Small intestine (tissue), 7 donors: ENCODE results near the gene SYNE2. TPM values are rescaled to one million over a fixed set of nuclear protein-coding genes. Genes with fewer than 3 reads are reported as not detected.

Experiments
- DNase-seq, 2 donors: peaks; one replicate each; pipeline versions ENCODE4 v3.0.0 to v3.0.0-alpha.2; 2013
- FAIRE-seq: peaks from 2 replicates; lab custom pipeline; 2012; peaks lifted over from hg19 to GRCh38; lab: Jason Lieb, UNC
- H3K27ac ChIP-seq, 3 donors: one replicate each; pipeline ENCODE4 v1.5.1; 2013; ENCODE audit warnings: low read length in 2 of 3, mild to moderate bottlenecking in 2 of 3, control low read depth in 1 of 3, inconsistent platforms in 1 of 3, low read depth in 1 of 3, moderate library complexity in 1 of 3
- H3K27me3 ChIP-seq, 3 donors: one replicate each; pipeline ENCODE4 v1.6.1; 2013; ENCODE audit warnings: low read length in 3 of 3, inconsistent platforms in 1 of 3; ENCODE audit not compliant: control insufficient read depth in 3 of 3, insufficient read depth in 3 of 3
- H3K36me3 ChIP-seq, 3 donors: one replicate each; pipeline ENCODE4 v1.6.1; 2013; ENCODE audit warnings: low read length in 3 of 3, inconsistent platforms in 1 of 3, low read depth in 1 of 3, mild to moderate bottlenecking in 1 of 3, moderate library complexity in 1 of 3; ENCODE audit not compliant: control insufficient read depth in 3 of 3, insufficient read depth in 2 of 3
- H3K4me1 ChIP-seq, 3 donors: one replicate each; pipeline ENCODE4 v1.6.1; 2013; ENCODE audit warnings: low read length in 2 of 3, inconsistent platforms in 1 of 3, low read depth in 1 of 3, mild to moderate bottlenecking in 1 of 3, moderate library complexity in 1 of 3; ENCODE audit not compliant: control insufficient read depth in 3 of 3, insufficient read depth in 2 of 3
- H3K4me3 ChIP-seq, 3 donors: one replicate each; pipeline ENCODE4 v1.5.1; 2013; ENCODE audit warnings: low read length in 3 of 3, control low read depth in 1 of 3, inconsistent platforms in 1 of 3, low read depth in 1 of 3, mild to moderate bottlenecking in 1 of 3, moderate library complexity in 1 of 3
- H3K9me3 ChIP-seq, 2 donors: one replicate each; pipeline ENCODE4 v1.6.1; 2013; ENCODE audit warnings: low read depth in 1 of 2, low read length in 1 of 2; ENCODE audit not compliant: control insufficient read depth in 2 of 2, insufficient read depth in 1 of 2
- WGBS, 3 donors: extraction: QIAGEN DNeasy Blood & Tissue Kit; methylation state at CpG; one replicate each; pipeline ENCODE4 v1.1.7; 2013; 5-methylcytosine and 5-hydroxymethylcytosine counted together
- polyA plus RNA-seq, 4 donors: library from polyadenylated mRNA; stranded (reverse) in 3 of 4; unstranded in 1 of 4; fragments of 200-250 nt in 3 of 4; fragments of 120-200 nt in 1 of 4; gene quantifications; one replicate each; pipeline versions ENCODE4 v1.2.1 to v1.2.3, GENCODE V29; 2013
- donor health status: healthy with polysubstance abuse.
- donor health status: control.
- donor health status: control.
- donor health status: Bipolar disorder and iron deficiency.
- donor health status: healthy.

Gene SYNE2
- polyA plus RNA-seq, 4 donors, result 13.8 to 47.4 (median 32.9) TPM

DNA sequence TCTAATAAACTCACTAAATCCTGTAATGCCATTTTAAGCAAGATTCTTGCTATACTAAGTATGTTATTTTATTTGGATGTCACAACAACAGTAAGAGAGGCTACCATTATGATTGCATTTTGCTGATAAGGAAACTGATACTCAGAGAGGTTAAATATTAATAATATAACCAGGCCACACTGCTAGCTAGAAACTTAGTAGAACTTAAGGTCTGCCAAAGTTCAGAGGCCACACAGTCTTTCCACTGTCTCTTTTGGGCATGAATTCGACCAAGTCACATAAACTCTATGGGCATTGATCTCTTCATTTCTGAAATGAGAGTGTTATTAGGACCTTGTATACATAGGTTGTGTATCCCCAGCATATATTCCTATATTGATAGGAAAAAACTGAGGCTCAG lies 147.9 kb downstream of the SYNE2 start:
- Histone ChIP-seq H3K4me1 (no peaks in the 10 kb centered on the region), H3K27ac (peak overlapping the region in 1 of 3 donors; percentile 53), H3K4me3 (no peak overlapping the region), H3K36me3 (peaks cover 5 to 15% (median 9%) of the 10 kb centered on the region in 3 donors), H3K27me3 (no peaks in the 10 kb centered on the region), H3K9me3 (no peaks in the 10 kb centered on the region)
- DNase-seq (peak; percentile 15 to 44), FAIRE-seq (no peak)
- 50 to 85% (median 59%) methylated on average over 1 of the region's 1 CpG for WGBS, 3 donors

DNA sequence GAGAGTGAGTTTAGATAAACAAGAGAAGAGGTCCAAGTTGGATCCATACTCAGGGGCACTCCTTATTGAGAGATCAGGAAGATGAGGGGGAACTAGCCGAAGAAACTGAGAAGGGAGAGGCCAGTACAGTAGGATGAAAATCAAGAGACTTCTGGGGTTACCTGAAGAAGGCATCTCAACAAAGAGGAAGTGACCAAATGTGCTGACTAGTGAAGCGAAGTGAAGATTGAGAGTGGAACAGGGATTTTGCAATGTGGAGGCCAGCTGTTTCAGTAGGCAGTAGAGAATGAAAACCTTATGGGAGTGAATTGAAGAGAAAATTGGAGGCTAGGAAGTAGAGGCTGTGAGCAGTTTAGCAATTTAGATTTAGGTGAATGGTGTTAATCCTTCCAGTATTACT lies 153.0 kb downstream of the SYNE2 start:
- Histone ChIP-seq H3K36me3 (peaks cover 6 to 23% (median 18%) of the 10 kb centered on the region in 3 donors), H3K9me3 (no peaks in the 10 kb centered on the region), H3K27ac (no peak overlapping the region), H3K4me3 (no peak overlapping the region), H3K27me3 (no peaks in the 10 kb centered on the region), H3K4me1 (no peaks in the 10 kb centered on the region)
- FAIRE-seq (no peak), DNase-seq (no peak)
- WGBS, 3 donors, result 93 to 100% (median 98%) methylated on average over 2 of the region's 2 CpGs

DNA sequence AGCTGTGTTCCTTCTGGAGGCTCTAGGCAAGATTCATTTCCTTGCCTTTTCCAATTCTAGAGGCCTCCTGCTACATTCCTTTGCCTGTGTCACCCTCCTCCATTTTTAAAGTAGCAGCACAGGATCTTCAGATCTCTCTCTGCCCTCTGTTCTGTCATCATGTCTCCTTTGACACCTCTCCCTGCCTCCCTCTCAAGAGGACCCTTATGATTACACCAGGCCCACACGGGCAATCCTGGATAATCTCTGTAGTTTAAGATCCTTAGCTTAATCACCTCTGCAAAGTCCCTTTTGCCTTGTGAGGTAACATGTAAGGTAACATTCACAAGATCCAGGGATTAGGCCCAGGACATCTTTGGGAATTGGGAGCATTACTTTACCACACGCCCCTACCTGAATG lies 155.2 kb downstream of the SYNE2 start:
- H3K9me3 ChIP-seq, result no peaks in the 10 kb centered on the region
- whole genome bisulfite sequencing, 3 donors, result 93 to 100% (median 95%) methylated on average over 2 of the region's 2 CpGs
- no peaks in the 10 kb centered on the region for H3K27me3 ChIP-seq
- H3K4me1 ChIP-seq, result no peaks in the 10 kb centered on the region
- no peak overlapping the region for H3K27ac ChIP-seq
- FAIRE-seq, result no peak
- no peak overlapping the region for H3K4me3 ChIP-seq
- DNase-seq, result no peak
- peaks cover 4 to 31% (median 14%) of the 10 kb centered on the region in 3 donors for H3K36me3 ChIP-seq

DNA sequence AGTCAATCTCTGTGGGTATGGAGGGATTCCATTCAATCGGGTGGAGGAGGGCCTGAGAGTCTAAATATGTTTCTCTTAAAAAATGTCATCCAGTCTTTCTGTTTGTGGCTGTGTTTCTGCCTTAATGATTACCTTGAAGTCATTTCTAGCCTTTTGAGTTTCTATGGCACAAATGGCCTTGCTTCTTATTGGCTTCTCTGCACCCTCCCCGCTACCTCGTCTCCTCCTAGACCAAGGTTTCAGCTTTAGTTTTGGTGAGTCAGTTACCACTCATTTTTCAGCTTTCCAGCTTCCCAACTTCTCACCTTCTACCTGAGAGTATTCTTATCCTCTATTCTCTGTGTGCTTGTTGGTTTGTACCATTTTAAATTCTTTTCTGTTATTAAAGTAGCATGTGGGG lies 159.2 kb downstream of the SYNE2 start:
- no peak for DNase-seq
- H3K36me3 ChIP-seq, result peaks cover 4 to 24% (median 4%) of the 10 kb centered on the region in 3 donors
- H3K4me3 ChIP-seq, result no peak overlapping the region
- FAIRE-seq, result no peak
- H3K4me1 ChIP-seq, result no peaks in the 10 kb centered on the region
- peaks cover 0 to 5% of the 10 kb centered on the region in 2 donors for H3K9me3 ChIP-seq
- 87 to 91% (median 91%) methylated on average over 3 of the region's 3 CpGs for WGBS, 3 donors
- H3K27me3 ChIP-seq, result no peaks in the 10 kb centered on the region
- no peak overlapping the region for H3K27ac ChIP-seq

DNA sequence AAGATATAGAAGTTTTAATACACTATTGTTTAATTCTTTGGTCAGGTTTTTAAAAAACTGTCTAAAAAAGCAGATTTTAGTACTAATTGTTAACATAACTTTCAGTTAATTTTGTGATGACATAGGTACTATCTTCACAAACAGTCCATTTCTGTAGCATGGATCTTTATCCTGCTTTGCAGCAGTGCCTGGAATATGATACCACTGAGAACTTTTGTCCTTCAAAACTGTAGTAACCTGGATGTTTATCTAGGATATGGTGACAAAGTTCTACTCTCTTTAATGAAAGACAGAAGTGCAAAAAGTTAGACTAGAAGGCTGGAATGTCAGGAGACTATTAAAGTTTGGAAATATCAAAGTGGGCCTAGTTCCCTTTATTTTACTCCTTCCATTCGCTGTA lies 159.9 kb downstream of the SYNE2 start:
- H3K36me3 ChIP-seq, result peaks cover 2 to 20% (median 4%) of the 10 kb centered on the region in 3 donors
- FAIRE-seq, result no peak

DNA sequence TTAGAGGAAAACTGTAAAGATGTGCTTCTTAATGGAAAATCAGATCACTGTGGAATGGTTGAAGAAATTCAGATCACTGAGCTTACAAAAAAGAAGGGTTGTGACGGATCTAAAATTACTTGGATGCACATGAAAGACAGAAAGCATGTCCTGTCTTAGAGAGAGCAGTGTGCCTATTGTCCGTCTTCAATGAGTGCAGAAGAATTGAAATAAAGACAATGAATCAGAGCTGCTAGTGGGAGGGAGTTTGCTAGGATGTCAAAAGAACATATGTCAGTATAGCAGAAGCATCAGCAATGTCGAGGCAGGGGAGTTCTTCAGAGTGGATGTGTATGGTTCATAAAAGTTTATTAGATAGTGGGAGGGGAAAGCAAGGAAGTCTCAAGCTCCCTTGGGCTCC lies 172.7 kb downstream of the SYNE2 start:
- H3K27me3 ChIP-seq, result no peaks in the 10 kb centered on the region
- no peak overlapping the region for H3K4me3 ChIP-seq
- FAIRE-seq (no peak), DNase-seq (no peak)
- WGBS, 3 donors, result 88 to 93% (median 89%) methylated on average over 3 of the region's 3 CpGs
- H3K27ac ChIP-seq, result no peak overlapping the region
- H3K36me3 ChIP-seq, result peaks cover 6 to 24% (median 8%) of the 10 kb centered on the region in 3 donors
- no peaks in the 10 kb centered on the region for H3K9me3 ChIP-seq
- H3K4me1 ChIP-seq, result no peaks in the 10 kb centered on the region

More for the DNA sequence above, 159.9 kb downstream of the SYNE2 start:
- DNase-seq, result no peak
- no peak overlapping the region for H3K27ac ChIP-seq
- no peak overlapping the region for H3K4me3 ChIP-seq
- H3K4me1 ChIP-seq, result no peaks in the 10 kb centered on the region
- H3K27me3 ChIP-seq, result no peaks in the 10 kb centered on the region
- 95 to 100% (median 100%) methylated on average over 1 of the region's 1 CpG for WGBS, 3 donors
- H3K9me3 ChIP-seq, result peaks cover 0 to 5% of the 10 kb centered on the region in 2 donors

DNA sequence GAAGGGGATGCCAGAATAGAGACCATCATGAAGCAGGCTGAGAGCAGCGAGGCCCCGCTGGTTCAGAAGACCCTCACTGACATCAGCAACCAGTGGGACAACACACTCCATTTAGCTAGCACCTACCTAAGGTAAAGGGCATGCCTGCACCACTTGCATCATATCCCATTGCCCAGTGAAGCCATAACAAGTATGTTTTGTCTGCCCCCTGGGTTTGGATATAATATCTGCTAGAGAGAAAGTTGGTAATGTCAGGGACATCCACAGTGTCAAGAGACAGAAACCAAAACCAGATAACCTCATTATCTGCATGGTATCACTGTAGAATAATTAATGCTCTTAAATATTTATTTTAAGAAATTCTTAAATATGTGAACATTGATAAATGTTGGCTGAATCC lies 173.8 kb downstream of the SYNE2 start:
- H3K4me3 ChIP-seq, result no peak overlapping the region
- no peaks in the 10 kb centered on the region for H3K4me1 ChIP-seq
- H3K9me3 ChIP-seq, result no peaks in the 10 kb centered on the region
- peaks cover 6 to 21% (median 8%) of the 10 kb centered on the region in 3 donors for H3K36me3 ChIP-seq
- no peak for DNase-seq
- H3K27ac ChIP-seq, result no peak overlapping the region
- FAIRE-seq, result no peak
- no peaks in the 10 kb centered on the region for H3K27me3 ChIP-seq
- 96 to 99% (median 96%) methylated on average over 2 of the region's 2 CpGs for WGBS, 3 donors

DNA sequence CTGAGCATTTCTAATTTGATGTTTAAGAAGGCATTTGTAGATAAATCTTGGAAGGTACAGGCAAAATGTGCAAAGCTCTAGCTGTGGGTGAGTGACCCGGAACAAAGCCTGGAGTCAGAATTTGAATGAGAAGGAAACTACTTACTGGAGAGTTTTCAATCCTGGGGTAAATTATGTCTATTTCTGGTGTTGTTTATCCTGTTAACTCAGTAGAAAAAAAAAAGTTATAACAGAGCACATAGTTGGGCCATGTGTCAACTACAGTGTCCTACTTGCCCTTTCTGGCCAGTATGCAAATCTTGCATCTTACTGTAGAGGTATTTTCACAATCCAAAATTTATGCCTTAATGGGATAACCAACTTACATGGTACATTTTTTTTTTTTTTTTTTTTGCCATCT lies 182.3 kb downstream of the SYNE2 start:
- Histone ChIP-seq H3K9me3 (peaks cover 0 to 5% of the 10 kb centered on the region in 2 donors), H3K4me3 (no peak overlapping the region), H3K4me1 (no peaks in the 10 kb centered on the region), H3K36me3 (peaks cover 1 to 15% (median 2%) of the 10 kb centered on the region in 3 donors), H3K27ac (no peak overlapping the region), H3K27me3 (no peaks in the 10 kb centered on the region)
- FAIRE-seq (no peak), DNase-seq (no peak)
- WGBS, 3 donors, result 86 to 100% (median 97%) methylated on average over 1 of the region's 1 CpG
